Measurements from ENCODE around the gene TCF21. TPM values are rescaled to one million over a fixed set of nuclear protein-coding genes. Genes with fewer than 3 reads are reported as not detected.

TCF21 gene
- total and polyA plus RNA-seq, 2 of the 13 experiments (the other 11 are each of a cell fraction or from before 2014, with no cell fraction given): not detected

GRCh38 chr6:133939778-133940667 is 51.1 kb downstream of the TCF21 start (continued):
- TF ChIP-seq GABPB1 (CRISPR knock-in tag; IDR thresholded peaks at IDR 0.05) (peak; percentile 65; the same call in 1 of the 2 replicates), CEBPB (IDR thresholded peaks at IDR 0.05; ENCODE audit: borderline replicate concordance, low read depth, low read length) (peak; percentile 76; the same call in 1 of the 2 replicates), KAT8 (CRISPR knock-in tag; IDR thresholded peaks at IDR 0.05) (peak; percentile 66; the same call in 1 of the 2 replicates), ELF1 (CRISPR knock-in tag; IDR thresholded peaks at IDR 0.05) (peak; percentile 80), ZNF644 (CRISPR knock-in tag; IDR thresholded peaks at IDR 0.05; ENCODE audit: low read depth) (0 out of 2 replicates have a peak, but pooled peaks have one; percentile 35), KDM1A (CRISPR knock-in tag; IDR thresholded peaks at IDR 0.05) (0 out of 2 replicates have a peak, but pooled peaks have one; percentile 11), SP4 (CRISPR knock-in tag; IDR thresholded peaks at IDR 0.05) (no peak)

Other genes starting within 250 kb of the TCF21 start
- gene TBPL1, start 64.1 kb downstream of the TCF21 start, total RNA-seq (2016; rRNA removed; fragmentation: Illumina TruSeq; extraction: Trizol): 39.3 and 47.7 TPM in 2 replicates
- 20.2 and 25.3 TPM in 2 replicates for gene TBPL1, start 64.1 kb downstream of the TCF21 start, polyA plus RNA-seq (2011; rRNA removed)
- 0.04 TPM in 1 of 2 replicates, not detected in the other for gene SLC2A12, start 163.5 kb downstream of the TCF21 start, total RNA-seq (2016; rRNA removed; fragmentation: Illumina TruSeq; extraction: Trizol)
- 0.24 and 0.33 TPM in 2 replicates for gene SLC2A12, start 163.5 kb downstream of the TCF21 start, polyA plus RNA-seq (2011; rRNA removed)